Activated T-cell treated with anti-CD3 and anti-CD28 coated beads, Interleukin-2, amount 50 U/mL, for 4 hours (primary cell): ENCODE results near the gene MGRN1. TPM values are rescaled to one million over a fixed set of nuclear protein-coding genes. Genes with fewer than 3 reads are reported as not detected.
A peak's percentile ranks its signal among the peaks of the same experiment; 100 is the strongest.

Source experiments
- ATAC-seq, 2 donors: fragments of 200-7000 bp; cut with Tn5 transposase; one replicate each; pipeline ENCODE4 v1.10.0; 2021
- DNase-seq: peaks from one replicate; pipeline ENCODE4 v3.0.0-alpha.2; 2020
- H3K27me3 Mint-ChIP-seq: one replicate; pipeline ENCODE4 v1.8.0; 2021; ENCODE audit warnings: low read depth, mixed read lengths
- H3K36me3 Mint-ChIP-seq: one replicate; pipeline ENCODE4 v1.8.0; 2022; ENCODE audit warnings: mixed read lengths; ENCODE audit not compliant: insufficient read depth
- H3K4me1 Mint-ChIP-seq: one replicate; pipeline ENCODE4 v1.8.0; 2021; ENCODE audit warnings: low read depth, mixed read lengths
- H3K4me3 Mint-ChIP-seq: one replicate; pipeline ENCODE4 v1.8.0; 2021; ENCODE audit warnings: mild to moderate bottlenecking, moderate library complexity, mixed read lengths
- H3K9me3 Mint-ChIP-seq: one replicate; pipeline ENCODE4 v1.8.0; 2021; ENCODE audit warnings: mixed read lengths
- total RNA-seq, 3 donors: library from RNA; stranded (reverse); gene quantifications; one replicate each; pipeline ENCODE4 v1.2.1, GENCODE V29; 2021

The MGRN1 gene
- total RNA-seq, 3 donors from 2014 or later = 56.5 to 60.5 (median 58.0) TPM

DNA sequence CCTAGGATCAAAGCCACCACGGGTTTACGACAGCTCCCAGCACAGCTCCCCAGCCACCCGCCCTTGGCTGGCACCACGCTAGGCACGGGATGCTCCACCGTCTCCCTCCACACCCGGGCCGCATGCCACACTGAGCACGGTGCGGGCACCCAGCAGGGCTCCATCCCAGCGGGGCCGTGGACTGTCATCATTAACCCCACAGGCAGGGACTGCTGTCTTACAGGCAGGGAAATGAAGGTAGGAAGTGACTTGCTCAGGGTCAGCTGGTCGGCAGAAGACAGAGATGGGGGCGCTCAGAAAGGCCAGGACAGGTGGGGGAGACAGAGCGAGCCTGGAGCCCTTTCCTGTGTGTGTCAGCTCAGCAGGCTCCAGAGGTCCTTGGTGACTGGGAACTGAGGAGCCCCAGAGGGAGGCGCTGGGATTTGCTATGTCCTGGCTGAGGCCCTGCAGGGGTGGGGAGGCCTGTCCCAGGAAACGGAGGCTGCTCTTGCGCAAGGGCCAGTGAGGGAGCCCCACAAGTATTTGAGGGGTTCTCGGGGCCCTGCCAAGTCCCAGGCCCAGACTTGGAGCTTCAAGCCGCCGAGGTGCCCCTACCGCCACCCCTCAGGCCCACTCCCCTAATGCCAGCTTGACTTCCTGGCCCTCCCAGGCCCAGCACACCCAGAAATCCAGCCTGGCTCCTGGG is 13.1 kb upstream of the MGRN1 start:
- peaks cover 20% of the 10 kb centered on the region for H3K4me1 Mint-ChIP-seq
- peak overlapping the region; percentile 40 for H3K4me3 Mint-ChIP-seq
- ATAC-seq = no peak
- no peaks in the 10 kb centered on the region for H3K27me3 Mint-ChIP-seq
- DNase-seq = no peak
- no peaks in the 10 kb centered on the region for H3K36me3 Mint-ChIP-seq
- H3K9me3 Mint-ChIP-seq = no peaks in the 10 kb centered on the region

- no peak for ATAC-seq
These were observed 12.1 kb upstream of the MGRN1 start for GRCh38 chr16:4612474-4612931.

DNA sequence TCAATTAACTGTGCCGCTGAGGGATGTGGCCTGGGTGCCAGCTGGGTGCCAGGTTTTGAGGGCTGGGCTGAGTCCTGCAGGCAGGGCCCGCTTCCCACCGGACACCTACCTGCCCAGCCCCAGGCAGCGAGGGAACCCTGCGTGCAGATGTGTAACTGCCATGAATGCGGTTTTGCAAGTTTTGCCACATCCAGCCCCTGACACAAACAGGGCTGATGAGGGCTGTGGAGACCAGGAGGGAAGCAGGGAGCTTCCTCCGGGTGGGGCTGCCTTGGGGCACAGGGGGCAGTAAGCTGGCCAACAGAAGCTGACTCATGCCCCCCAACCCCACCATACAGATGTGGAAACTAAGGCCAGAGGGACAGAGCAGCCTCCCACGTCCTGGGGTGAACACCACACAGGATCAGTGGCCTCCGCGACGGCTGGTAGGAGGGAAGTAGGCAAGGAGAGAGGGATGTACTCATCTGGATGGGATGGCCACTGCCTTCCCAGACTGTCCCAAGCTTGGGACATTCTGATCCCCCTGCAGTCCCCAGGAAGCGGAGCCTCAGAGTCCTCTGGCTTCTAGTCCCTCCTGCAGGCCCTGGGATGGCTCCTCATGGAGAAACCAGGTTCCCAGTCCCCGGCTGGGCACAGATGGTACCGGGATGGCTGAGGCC is 11.5 kb upstream of the MGRN1 start:
- Mint-ChIP-seq H3K27me3 (no peaks in the 10 kb centered on the region), H3K4me3 (peak overlapping the region; percentile 80), H3K9me3 (no peaks in the 10 kb centered on the region), H3K36me3 (no peaks in the 10 kb centered on the region), H3K4me1 (peaks cover 27% of the 10 kb centered on the region)
- DNase-seq (no peak), ATAC-seq (no peak)

More at GRCh38 chr16:4612474-4612931, 12.1 kb upstream of the MGRN1 start:
- Mint-ChIP-seq H3K4me3 (peak overlapping the region; percentile 80), H3K36me3 (no peaks in the 10 kb centered on the region), H3K9me3 (no peaks in the 10 kb centered on the region), H3K27me3 (no peaks in the 10 kb centered on the region), H3K4me1 (peaks cover 24% of the 10 kb centered on the region)
- no peak for DNase-seq

DNA sequence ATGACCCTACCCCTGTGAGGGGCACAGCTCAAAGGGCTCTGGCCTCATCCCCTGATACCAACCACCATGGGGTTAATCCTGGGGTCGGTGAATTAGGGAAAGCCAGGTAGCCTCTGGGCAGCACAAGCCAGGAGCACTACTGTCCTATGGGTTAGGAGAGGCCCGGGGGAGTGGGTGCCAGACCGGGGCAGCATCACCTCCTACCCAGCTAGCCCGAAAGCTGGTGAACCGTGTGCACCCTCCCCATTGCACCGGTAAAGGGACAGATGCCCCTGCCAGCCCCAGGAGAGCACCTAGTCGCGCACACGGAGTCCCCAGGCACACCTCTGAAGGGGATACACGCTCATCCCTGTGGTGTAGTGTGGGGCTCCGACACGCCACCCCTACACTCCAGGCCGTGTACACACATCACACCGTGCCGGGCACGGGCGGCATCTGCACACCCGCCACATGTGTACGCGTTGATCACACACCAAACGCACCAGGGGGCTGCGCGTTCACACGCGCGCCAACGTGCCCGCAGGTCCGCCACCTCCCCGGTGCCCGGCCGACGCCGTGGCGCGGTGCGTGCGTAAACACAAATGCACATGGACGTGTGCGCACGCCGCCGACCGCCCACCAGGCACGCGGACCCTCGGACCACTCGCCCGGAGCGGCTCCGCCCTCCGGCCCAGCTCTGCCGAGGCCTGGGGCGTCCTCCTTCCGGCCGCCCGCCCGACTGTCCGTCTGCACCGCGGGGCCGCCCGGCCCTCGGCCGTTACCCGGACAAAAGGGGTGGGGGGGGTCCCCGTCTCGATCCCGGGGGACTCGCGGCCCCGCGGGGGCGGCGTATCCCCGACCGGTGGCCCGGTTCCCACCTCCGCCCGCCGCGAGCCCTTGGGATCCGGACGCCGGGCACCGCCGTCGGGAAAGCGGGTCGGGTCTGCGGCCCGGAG is 10.7 kb upstream of the MGRN1 start:
- peak; percentile 20 for DNase-seq
- H3K9me3 Mint-ChIP-seq = no peaks in the 10 kb centered on the region
- ATAC-seq = peak; percentile 4
- no peaks in the 10 kb centered on the region for H3K36me3 Mint-ChIP-seq
- peak overlapping the region; percentile 80 for H3K4me3 Mint-ChIP-seq
- peaks cover 27% of the 10 kb centered on the region for H3K4me1 Mint-ChIP-seq
- H3K27me3 Mint-ChIP-seq = no peaks in the 10 kb centered on the region

DNA sequence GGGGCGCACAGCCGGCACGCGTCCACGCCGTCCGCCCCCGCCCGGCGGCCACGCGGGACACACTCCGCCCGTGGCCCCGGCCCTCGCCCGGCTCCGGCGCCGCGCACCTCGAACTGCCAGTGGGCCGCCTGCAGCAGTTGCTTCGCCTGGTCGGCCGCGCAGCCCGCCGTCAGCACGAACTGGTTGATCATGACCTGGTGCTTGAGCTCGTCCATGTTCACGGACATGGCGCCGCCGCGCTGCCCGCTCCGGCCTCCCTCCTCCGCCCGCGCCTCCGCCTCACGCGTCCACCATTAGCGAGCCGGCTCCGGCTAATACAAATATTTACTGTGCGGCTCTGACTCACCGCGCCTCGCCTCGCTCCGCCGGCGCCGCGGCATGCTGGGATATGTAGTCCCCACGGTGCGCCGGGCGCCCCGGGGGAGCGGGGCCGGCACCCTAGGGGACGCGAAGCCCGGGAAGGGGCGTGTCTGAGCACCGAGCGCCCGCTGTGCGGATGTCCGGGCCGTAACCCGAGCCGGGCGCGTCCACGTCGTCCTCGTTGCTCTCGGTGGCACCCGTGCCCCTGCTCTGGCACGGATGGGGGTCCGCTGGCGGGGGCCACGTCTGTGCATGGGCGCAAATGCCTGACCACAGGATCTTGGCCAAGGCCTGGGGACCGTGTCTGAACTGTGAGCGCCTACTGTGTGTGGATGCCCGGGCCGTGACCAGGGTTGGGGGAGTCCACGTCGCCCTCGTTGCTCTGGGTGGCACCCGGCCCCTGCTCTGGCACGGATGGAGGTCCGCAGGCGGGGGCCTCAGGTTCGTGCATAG is 9.8 kb upstream of the MGRN1 start, which contains the start of gene UBALD1:
UBALD1 (minus strand) TSS at position 318 of the 813 bp plus-strand sequence; CDS start at position 227, 91 bp downstream.
- Mint-ChIP-seq H3K27me3 (no peaks in the 10 kb centered on the region), H3K4me1 (peaks cover 27% of the 10 kb centered on the region), H3K36me3 (no peaks in the 10 kb centered on the region), H3K9me3 (no peaks in the 10 kb centered on the region), H3K4me3 (peak within 1 kb of the TSS; percentile 91)
- ATAC-seq = peak; percentile 65 to 66
- DNase-seq = peak; percentile 73

GRCh38 chr16:4615384-4616046 is 9.1 kb upstream of the MGRN1 start:
- H3K4me1 Mint-ChIP-seq = peaks cover 27% of the 10 kb centered on the region
- H3K27me3 Mint-ChIP-seq = no peaks in the 10 kb centered on the region
- H3K4me3 Mint-ChIP-seq = peak overlapping the region; percentile 91
- H3K9me3 Mint-ChIP-seq = no peaks in the 10 kb centered on the region
- DNase-seq = no peak
- no peaks in the 10 kb centered on the region for H3K36me3 Mint-ChIP-seq
- ATAC-seq = no peak

GRCh38 chr16:4616047-4616811 is 8.4 kb upstream of the MGRN1 start:
- ATAC-seq (peak; percentile 86 to 87), DNase-seq (peak; percentile 98)
- H3K36me3 Mint-ChIP-seq = no peaks in the 10 kb centered on the region
- peaks cover 27% of the 10 kb centered on the region for H3K4me1 Mint-ChIP-seq
- H3K4me3 Mint-ChIP-seq = peak overlapping the region; percentile 91
- no peaks in the 10 kb centered on the region for H3K27me3 Mint-ChIP-seq
- H3K9me3 Mint-ChIP-seq = no peaks in the 10 kb centered on the region

DNA sequence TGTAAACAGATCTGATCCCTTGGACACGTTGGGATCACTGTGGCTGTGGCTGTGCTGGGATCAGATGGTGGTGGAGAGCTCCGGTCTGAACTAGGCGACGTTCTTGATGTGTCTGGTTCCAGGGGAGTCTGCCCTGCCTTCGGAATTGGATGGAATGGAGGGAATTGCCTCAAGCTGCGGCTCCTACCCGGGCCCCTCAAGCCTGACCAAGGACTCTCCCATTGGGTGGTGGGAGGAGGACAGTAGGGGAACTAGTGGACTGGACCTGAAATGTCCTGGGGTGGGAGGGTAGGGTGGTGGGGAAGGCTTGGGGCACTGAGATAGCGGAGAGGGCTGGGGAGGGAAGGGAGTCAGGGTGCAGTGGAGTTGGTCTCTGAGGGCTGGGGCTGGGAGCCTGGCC is 6.7 kb upstream of the MGRN1 start:
- ATAC-seq (no peak), DNase-seq (no peak)
- peaks cover 21% of the 10 kb centered on the region for H3K4me1 Mint-ChIP-seq
- no peaks in the 10 kb centered on the region for H3K9me3 Mint-ChIP-seq
- H3K36me3 Mint-ChIP-seq = no peaks in the 10 kb centered on the region
- H3K4me3 Mint-ChIP-seq = peak overlapping the region; percentile 26
- H3K27me3 Mint-ChIP-seq = no peaks in the 10 kb centered on the region

DNA sequence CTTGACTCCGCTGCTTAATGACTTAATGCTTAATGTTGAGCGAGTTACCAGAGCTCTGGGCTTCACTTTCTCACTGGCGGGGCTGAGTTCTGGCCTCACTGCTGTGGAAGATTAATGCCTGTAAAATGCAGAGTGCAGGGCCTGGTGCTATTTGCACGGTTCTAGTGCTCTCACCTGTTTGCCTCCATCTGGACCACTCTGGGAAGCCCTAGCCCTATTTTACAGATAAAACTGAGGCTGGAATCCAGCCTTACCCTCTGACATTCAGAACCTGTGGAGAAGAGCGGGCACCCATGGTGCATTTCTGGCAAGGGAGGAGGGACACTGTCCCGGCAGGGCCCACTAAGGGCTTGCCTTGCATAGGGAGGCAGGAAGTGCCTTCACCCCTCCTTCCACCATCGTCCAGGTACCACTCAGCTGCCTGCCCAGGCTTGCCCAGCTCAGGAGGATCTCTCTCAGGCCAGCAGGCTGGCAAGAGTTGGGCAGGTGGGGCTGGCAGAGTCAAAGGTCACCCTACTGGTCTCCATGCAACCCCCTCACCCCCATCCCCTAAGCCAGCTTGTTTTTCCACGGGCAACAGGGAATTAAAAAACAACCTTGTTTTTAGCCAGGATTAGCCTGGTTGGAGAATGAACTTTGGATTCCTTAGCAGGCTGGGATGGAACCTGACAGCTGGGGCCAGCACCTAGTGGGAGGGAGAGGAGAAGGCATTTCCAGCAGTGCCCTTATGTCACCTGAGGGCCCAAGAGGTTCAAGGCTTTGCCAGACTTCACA is 5.8 kb upstream of the MGRN1 start:
- no peaks in the 10 kb centered on the region for H3K36me3 Mint-ChIP-seq
- ATAC-seq (no peak), DNase-seq (no peak)
- peaks cover 17% of the 10 kb centered on the region for H3K4me1 Mint-ChIP-seq
- H3K27me3 Mint-ChIP-seq = no peaks in the 10 kb centered on the region
- no peak overlapping the region for H3K4me3 Mint-ChIP-seq
- H3K9me3 Mint-ChIP-seq = no peaks in the 10 kb centered on the region

GRCh38 chr16:4623593-4623992 is 1.0 kb upstream of the MGRN1 start:
- no peaks in the 10 kb centered on the region for H3K9me3 Mint-ChIP-seq
- DNase-seq (no peak), ATAC-seq (no peak)
- peaks cover 29% of the 10 kb centered on the region for H3K4me1 Mint-ChIP-seq
- no peaks in the 10 kb centered on the region for H3K36me3 Mint-ChIP-seq
- H3K27me3 Mint-ChIP-seq = no peaks in the 10 kb centered on the region
- H3K4me3 Mint-ChIP-seq = peak overlapping the region; percentile 98

- DNase-seq (peak; percentile 60), ATAC-seq (peak; percentile 55 to 61)
- peaks cover 31% of the 10 kb centered on the region for H3K4me1 Mint-ChIP-seq
- no peaks in the 10 kb centered on the region for H3K9me3 Mint-ChIP-seq
- H3K27me3 Mint-ChIP-seq = no peaks in the 10 kb centered on the region
- peak overlapping the region; percentile 98 for H3K4me3 Mint-ChIP-seq
- no peaks in the 10 kb centered on the region for H3K36me3 Mint-ChIP-seq
These were observed 367 bp downstream of the MGRN1 start for GRCh38 chr16:4624827-4625559.
